AG04449 (cell line): ENCODE measurements around the gene ZSWIM7.
"Not testable (repeated sequence)": the region's sequence is repeated elsewhere in the genome, so short reads cannot be mapped to it uniquely, and the experiment has no call there.

Source experiments
- CTCF ChIA-PET: fragments of 350-600 bp; formaldehyde crosslinking; extraction: SDS; loops from one replicate; lab custom pipeline; 2021; ENCODE audit warnings: antibody characterized with exemption; lab: Yijun Ruan, JAX
- POLR2A ChIA-PET: fragments of 400-600, 350-600 bp; formaldehyde crosslinking; extraction: SDS; loops from one replicate; lab custom pipeline; 2020; ENCODE audit warnings: antibody characterized with exemption, inconsistent platforms; lab: Yijun Ruan, JAX
- DNase-seq: peaks from one replicate; pipeline ENCODE4 v3.0.0-alpha.2; 2010; ENCODE audit warnings: low read depth, low spot score
- H3K4me3 ChIP-seq: 2 replicates; pipeline ENCODE4 v1.5.1; 2011; ENCODE audit warnings: low read depth, mild to moderate bottlenecking, control low read depth, low read length
- TF ChIP-seq, protein P1 (sequence below): IDR thresholded peaks from one replicate; pipeline ENCODE4 v1.5.1; 2011; ENCODE audit warnings: mild to moderate bottlenecking, moderate library complexity, low read length, control low read depth, inconsistent platforms; ENCODE audit not compliant: insufficient read depth; ENCODE audit errors: missing control alignments

ZSWIM7 gene

DNA sequence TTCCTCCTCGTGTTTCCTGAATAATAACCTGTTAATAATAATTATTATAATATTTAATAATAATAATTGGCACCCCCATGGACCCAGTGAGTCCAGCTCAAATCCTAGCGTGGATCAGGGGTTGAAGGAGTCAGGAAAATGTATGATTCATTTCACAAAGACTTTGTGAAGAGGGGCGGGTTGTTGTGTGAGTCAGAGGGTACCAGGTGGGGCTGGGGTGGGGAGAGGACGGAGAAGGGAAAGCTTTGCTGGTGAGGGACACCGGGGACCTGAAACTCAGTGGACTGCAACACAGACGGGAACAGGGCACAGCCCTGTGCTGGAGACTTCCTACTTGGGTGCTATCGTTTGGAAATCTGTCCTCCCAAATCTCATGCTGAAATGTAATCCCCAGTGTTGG is 57.7 kb downstream of the ZSWIM7 start:
- no peak for DNase-seq
- TF ChIP-seq, protein P1, sequence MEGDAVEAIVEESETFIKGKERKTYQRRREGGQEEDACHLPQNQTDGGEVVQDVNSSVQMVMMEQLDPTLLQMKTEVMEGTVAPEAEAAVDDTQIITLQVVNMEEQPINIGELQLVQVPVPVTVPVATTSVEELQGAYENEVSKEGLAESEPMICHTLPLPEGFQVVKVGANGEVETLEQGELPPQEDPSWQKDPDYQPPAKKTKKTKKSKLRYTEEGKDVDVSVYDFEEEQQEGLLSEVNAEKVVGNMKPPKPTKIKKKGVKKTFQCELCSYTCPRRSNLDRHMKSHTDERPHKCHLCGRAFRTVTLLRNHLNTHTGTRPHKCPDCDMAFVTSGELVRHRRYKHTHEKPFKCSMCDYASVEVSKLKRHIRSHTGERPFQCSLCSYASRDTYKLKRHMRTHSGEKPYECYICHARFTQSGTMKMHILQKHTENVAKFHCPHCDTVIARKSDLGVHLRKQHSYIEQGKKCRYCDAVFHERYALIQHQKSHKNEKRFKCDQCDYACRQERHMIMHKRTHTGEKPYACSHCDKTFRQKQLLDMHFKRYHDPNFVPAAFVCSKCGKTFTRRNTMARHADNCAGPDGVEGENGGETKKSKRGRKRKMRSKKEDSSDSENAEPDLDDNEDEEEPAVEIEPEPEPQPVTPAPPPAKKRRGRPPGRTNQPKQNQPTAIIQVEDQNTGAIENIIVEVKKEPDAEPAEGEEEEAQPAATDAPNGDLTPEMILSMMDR = no peak
- ChIA-PET CTCF (interaction anchor here (2.0 kb wide), 1 partner anchor 12 kb away, joined by 4 read pairs; no protein-coding TSS in a partner anchor), POLR2A (interaction anchor here (0.6 kb wide), 1 partner anchor 17 kb away, joined by 3 read pairs; no protein-coding TSS in a partner anchor)
- no peak overlapping the region for H3K4me3 ChIP-seq

DNA sequence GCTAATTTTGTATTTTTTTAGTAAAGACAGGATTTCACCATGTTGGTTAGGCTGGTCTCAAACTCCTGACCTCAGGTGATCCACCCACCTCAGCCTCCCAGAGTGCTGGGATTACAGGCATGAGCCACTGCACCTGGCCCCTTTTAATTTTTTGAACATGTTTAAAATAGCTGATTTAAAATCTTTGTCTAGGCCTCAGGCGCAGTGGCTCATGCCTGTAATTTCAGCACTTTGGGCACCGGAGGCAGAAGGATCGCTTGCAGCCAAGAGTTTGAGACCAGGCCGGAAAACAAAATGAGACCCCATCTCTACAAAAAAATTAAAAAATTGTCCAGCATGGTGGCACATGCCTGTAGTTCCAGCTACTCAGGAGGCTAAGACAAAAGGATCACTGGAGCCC is 63.0 kb downstream of the ZSWIM7 start:
- H3K4me3 ChIP-seq, POLR2A ChIA-PET, DNase-seq: not testable (repeated sequence)
- CTCF ChIA-PET = interaction anchor here (1.7 to 5.4 kb wide), 2 partner anchors 8 to 11 kb away, joined by 6 to 27 read pairs; partner anchors contain the start of gene ADORA2B

DNA sequence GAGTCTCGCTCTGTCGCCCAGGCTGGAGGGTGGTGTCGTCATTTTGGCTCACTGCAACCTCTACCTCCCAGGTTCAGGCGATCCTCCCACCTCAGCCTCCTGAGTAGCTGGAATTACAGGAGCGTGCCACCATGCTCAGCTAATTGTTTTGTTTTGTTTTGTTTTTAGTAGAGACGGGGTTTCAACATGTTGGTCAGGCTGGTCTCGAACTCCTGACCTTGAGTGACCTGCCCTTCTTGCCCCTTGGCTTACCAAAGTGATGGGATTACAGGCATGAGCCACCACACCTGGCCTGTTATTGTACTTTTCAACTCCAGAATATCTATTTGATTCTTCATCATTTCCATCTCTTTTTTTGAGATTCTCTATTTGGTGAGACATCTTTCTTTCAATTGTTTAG is 63.6 kb downstream of the ZSWIM7 start:
- POLR2A ChIA-PET = no interaction called here
- H3K4me3 ChIP-seq = no peak overlapping the region
- DNase-seq = no peak
- CTCF ChIA-PET = interaction anchor here (1.7 to 5.4 kb wide), 2 partner anchors 9 to 11 kb away, joined by 6 to 27 read pairs; partner anchors contain the start of gene ADORA2B
- TF ChIP-seq, protein P1 = no peak

DNA sequence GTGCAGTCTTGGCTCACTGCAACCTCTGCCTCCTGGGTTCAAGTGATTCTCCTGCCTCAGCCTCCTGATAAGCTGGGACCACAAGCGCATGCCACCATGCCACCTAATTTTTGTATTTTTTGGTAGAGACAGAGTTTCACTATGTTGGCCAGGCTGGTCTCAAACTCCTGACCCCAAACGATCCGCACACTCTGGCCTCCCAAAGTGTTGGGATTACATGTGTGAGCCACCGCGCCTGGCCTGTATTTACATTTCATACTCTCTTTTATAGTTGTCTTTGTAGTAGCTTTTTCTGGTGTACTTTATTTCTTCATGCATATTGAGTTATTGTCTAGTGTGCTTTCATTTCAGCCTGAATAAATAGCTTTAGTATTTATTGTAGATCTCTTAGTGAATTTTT is 64.6 kb downstream of the ZSWIM7 start:
- TF ChIP-seq, protein P1 = no peak
- ChIA-PET POLR2A (no interaction called here), CTCF (interaction anchor here (0.7 to 5.4 kb wide), 3 partner anchors 10 to 107 kb away, joined by 3 to 27 read pairs (median 3); partner anchors contain the start of gene ADORA2B)
- no peak overlapping the region for H3K4me3 ChIP-seq
- no peak for DNase-seq

DNA sequence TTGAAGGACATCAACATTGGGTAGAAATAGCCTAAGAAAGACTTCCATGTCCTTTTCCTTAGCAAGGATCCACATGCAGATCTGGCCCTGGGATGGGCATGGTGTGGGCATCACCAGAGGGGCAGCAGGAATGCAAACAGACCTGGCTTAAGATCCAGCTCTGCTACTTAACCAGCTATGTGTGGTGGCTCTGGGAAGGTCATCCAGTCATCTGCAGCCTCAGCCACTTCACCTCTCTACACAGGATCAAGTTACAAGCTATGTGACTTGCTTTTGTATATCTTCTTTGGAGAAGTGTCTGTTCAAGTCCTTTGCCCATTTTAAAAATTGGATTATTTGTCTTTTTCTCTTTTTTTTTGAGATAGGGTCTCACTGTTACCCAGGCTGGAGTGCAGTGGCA is 68.1 kb downstream of the ZSWIM7 start:
- TF ChIP-seq, protein P1 = no peak
- ChIA-PET POLR2A (no interaction called here), CTCF (interaction anchor here (0.5 kb wide), 1 partner anchor 775 kb away, joined by 3 read pairs; no protein-coding TSS in a partner anchor)
- H3K4me3 ChIP-seq = no peak overlapping the region
- no peak for DNase-seq

DNA sequence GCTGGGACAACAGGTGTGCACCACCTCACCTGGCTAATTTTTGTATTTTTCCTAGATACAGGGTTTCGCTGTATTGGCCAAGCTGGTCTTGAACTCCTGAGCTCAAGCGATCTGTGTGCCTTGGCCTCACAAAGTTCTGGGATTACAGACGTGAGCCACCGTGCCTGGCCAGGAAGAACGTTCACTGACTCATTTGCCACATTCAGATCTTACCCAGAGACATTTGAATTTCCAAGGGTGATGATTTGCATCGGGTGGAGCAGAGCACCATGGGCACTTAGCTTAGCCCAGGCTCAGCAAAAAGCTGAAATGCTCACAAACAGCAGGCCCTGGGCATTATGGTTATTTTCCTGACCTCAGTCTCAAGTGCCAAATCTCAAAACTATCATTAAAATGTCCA is 69.1 kb downstream of the ZSWIM7 start:
- ChIA-PET POLR2A (no interaction called here), CTCF (interaction anchor here (1.4 to 1.7 kb wide), 2 partner anchors 11 to 15 kb away, joined by 3 to 4 read pairs; partner anchors contain the start of gene ADORA2B)
- TF ChIP-seq, protein P1 = no peak
- no peak for DNase-seq
- H3K4me3 ChIP-seq = no peak overlapping the region

DNA sequence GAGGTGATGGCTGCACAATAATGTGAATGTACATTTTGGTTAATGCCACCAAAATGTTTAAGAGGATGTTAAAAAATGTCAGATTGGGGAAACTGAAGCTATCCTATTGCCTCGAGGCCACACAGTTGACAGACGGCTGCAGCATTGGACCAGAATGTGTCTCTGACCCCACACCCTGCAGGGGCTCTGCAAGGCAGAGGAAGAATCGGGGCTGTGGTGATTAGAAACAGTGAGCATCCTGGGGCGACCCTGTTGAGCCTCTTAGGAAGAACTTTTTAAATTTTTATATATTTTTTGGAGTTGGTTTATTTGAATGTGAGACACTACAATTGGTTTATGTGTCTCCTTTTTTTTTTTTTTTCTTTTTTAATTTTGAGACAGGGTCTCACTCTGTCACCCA is 69.6 kb downstream of the ZSWIM7 start:
- H3K4me3 ChIP-seq = no peak overlapping the region
- TF ChIP-seq, protein P1 = no peak
- ChIA-PET POLR2A (no interaction called here), CTCF (interaction anchor here (1.4 to 1.7 kb wide), 2 partner anchors 12 to 15 kb away, joined by 3 to 4 read pairs; partner anchors contain the start of gene ADORA2B)
- DNase-seq = no peak
